ENCODE measurements around the gene ZP4.
"Not testable (repeated sequence)": the region's sequence is repeated elsewhere in the genome, so short reads cannot be mapped to it uniquely, and the experiment has no call there.

The ZP4 gene

GRCh38 chr1:237875291-237875690 is 15.4 kb downstream of the ZP4 start:
- no peak for DNase-seq

GRCh38 chr1:237873487-237874211 is 17.1 kb downstream of the ZP4 start:
- DNase-seq: no peak

- DNase-seq: no peak
Observed at GRCh38 chr1:237868817-237869600, 21.7 kb downstream of the ZP4 start.

- no peak for DNase-seq
Observed at GRCh38 chr1:237867380-237867888, 23.3 kb downstream of the ZP4 start.

GRCh38 chr1:237864338-237865244 is 26.1 kb downstream of the ZP4 start:
- peak; percentile 29 for DNase-seq

GRCh38 chr1:237863234-237863633 is 27.5 kb downstream of the ZP4 start:
- no peak for DNase-seq

- DNase-seq: no peak
Observed at GRCh38 chr1:237861944-237862343, 28.8 kb downstream of the ZP4 start.

GRCh38 chr1:237858992-237859391 is 31.7 kb downstream of the ZP4 start:
- no peak for DNase-seq

- DNase-seq: no peak
Observed at GRCh38 chr1:237857455-237857854, 33.3 kb downstream of the ZP4 start.

- DNase-seq: no peak
Observed at GRCh38 chr1:237852342-237852741, 38.4 kb downstream of the ZP4 start.

- DNase-seq: peak; percentile 54
Observed at GRCh38 chr1:237851210-237851845, 39.4 kb downstream of the ZP4 start.

- DNase-seq: not testable (repeated sequence)
Observed at GRCh38 chr1:237843516-237843915, 47.2 kb downstream of the ZP4 start.

GRCh38 chr1:237841485-237841884 is 49.2 kb downstream of the ZP4 start:
- DNase-seq: no peak

GRCh38 chr1:237838904-237839534 is 51.7 kb downstream of the ZP4 start:
- DNase-seq: no peak

- DNase-seq: no peak
Observed at GRCh38 chr1:237838320-237838719, 52.4 kb downstream of the ZP4 start.

GRCh38 chr1:237834461-237834860 is 56.3 kb downstream of the ZP4 start:
- no peak for DNase-seq

GRCh38 chr1:237834048-237834447 is 56.7 kb downstream of the ZP4 start:
- no peak for DNase-seq

- no peak for DNase-seq
Observed at GRCh38 chr1:237832858-237833257, 57.9 kb downstream of the ZP4 start.
